KMS-11 (cell line): ENCODE results near the gene DENND4A.

ENCODE experiments used
- H2AFZ ChIP-seq: fragments of 200-600 bp; sonication (generic); 2 replicates; pipeline ENCODE4 v1.6.1; 2016; ENCODE audit warnings: antibody characterized with exemption, mixed run types, low read depth
- H3K27ac ChIP-seq: fragments of 200-600 bp; sonication (generic); 2 replicates; pipeline ENCODE4 v1.6.1; 2016; ENCODE audit warnings: mild to moderate bottlenecking, mixed run types
- H3K27me3 ChIP-seq: fragments of 200-600 bp; sonication (generic); 2 replicates; pipeline ENCODE4 v1.6.1; 2017; ENCODE audit warnings: mild to moderate bottlenecking, low read depth, mixed run types, moderate library complexity; ENCODE audit not compliant: insufficient read depth
- H3K36me3 ChIP-seq: fragments of 200-600 bp; sonication (generic); 2 replicates; pipeline ENCODE4 v1.6.1; 2017; ENCODE audit warnings: mild to moderate bottlenecking, mixed run types; ENCODE audit not compliant: insufficient read depth
- H3K4me1 ChIP-seq: fragments of 200-600 bp; sonication (generic); 2 replicates; pipeline ENCODE4 v1.6.1; 2016; ENCODE audit warnings: mild to moderate bottlenecking, low read depth, mixed run types; ENCODE audit not compliant: poor library complexity, severe bottlenecking
- H3K4me2 ChIP-seq: fragments of 200-600 bp; sonication (generic); 2 replicates; pipeline ENCODE4 v1.7.0; 2016; ENCODE audit warnings: mild to moderate bottlenecking, mixed run types
- H3K4me3 ChIP-seq: fragments of 200-600 bp; sonication (generic); IDR thresholded peaks from 2 replicates; pipeline ENCODE4 v1.6.1; 2017; ENCODE audit warnings: low read depth, low read length, mixed read lengths; ENCODE audit not compliant: insufficient read depth
- H3K79me2 ChIP-seq: fragments of 200-600 bp; sonication (generic); 2 replicates; pipeline ENCODE4 v1.6.1; 2016; ENCODE audit warnings: low read depth, mixed run types; ENCODE audit not compliant: insufficient read depth
- H3K9ac ChIP-seq: fragments of 200-600 bp; sonication (generic); 2 replicates; pipeline ENCODE4 v1.6.1; 2016; ENCODE audit warnings: mild to moderate bottlenecking, mixed run types
- H4K20me1 ChIP-seq: fragments of 200-600 bp; sonication (generic); 2 replicates; pipeline ENCODE4 v1.6.1; 2016; ENCODE audit warnings: mild to moderate bottlenecking, mixed run types; ENCODE audit not compliant: insufficient read depth
- TF ChIP-seq, protein P1 (sequence below): fragments of 200-600 bp; sonication (generic); conservative IDR thresholded peaks from 2 replicates; pipeline ENCODE4 v1.6.1; 2017; ENCODE audit warnings: low read depth, mild to moderate bottlenecking, antibody characterized with exemption, low read length, moderate library complexity, mixed read lengths

The DENND4A gene

DNA sequence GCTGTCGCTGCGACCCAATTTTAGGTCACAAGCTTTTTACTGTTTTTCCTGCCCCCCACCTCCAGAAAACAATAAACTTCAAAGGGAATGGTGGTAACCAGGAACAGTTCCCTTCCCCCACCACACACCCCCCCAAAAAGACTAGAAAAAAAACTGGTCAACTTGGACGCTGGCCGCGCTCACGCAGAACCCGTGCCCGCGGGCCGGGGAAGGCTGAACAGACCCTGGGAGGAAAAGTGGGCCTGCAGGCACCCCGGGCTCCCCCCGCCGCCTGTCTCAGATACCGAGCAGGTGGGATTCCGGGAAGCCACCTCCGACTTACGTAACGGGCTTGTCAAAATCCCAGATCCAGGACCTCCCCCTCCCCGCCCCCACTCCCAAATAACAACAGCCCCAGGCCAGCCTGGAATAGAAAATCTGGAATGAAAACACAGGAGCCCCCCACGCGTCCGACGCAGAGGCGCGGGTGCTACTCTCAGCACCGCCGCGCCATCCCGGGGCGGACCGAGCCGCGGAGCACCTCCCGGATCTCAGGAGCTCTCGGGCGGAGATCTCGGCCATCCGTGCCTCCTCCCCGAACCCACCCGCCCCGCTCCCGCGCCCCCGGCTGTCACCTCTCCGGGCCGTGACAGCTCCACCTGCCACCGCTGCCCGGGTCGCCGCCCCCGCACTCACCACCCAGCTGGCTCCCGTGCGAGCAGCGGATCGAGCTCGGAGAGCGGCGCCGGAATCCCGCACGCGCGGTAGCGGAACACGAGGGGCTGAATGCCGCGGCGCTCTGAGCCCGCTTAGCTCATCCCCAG is 557 bp downstream of the DENND4A start:
- peak overlapping the region; percentile 43 for H3K4me3 ChIP-seq
- peak overlapping the region; percentile 85 for H3K27ac ChIP-seq
- H3K27me3 ChIP-seq = no peaks in the 10 kb centered on the region
- TF ChIP-seq, protein P1, sequence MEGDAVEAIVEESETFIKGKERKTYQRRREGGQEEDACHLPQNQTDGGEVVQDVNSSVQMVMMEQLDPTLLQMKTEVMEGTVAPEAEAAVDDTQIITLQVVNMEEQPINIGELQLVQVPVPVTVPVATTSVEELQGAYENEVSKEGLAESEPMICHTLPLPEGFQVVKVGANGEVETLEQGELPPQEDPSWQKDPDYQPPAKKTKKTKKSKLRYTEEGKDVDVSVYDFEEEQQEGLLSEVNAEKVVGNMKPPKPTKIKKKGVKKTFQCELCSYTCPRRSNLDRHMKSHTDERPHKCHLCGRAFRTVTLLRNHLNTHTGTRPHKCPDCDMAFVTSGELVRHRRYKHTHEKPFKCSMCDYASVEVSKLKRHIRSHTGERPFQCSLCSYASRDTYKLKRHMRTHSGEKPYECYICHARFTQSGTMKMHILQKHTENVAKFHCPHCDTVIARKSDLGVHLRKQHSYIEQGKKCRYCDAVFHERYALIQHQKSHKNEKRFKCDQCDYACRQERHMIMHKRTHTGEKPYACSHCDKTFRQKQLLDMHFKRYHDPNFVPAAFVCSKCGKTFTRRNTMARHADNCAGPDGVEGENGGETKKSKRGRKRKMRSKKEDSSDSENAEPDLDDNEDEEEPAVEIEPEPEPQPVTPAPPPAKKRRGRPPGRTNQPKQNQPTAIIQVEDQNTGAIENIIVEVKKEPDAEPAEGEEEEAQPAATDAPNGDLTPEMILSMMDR = no peak
- peak overlapping the region; percentile 98 for H3K4me2 ChIP-seq
- no peaks in the 10 kb centered on the region for H3K36me3 ChIP-seq
- H3K9ac ChIP-seq = peak overlapping the region; percentile 84
- no peaks in the 10 kb centered on the region for H4K20me1 ChIP-seq
- H2AFZ ChIP-seq = peak overlapping the region; percentile 29; the same call in 1 of the 2 replicates
- peaks cover 60% of the 10 kb centered on the region for H3K79me2 ChIP-seq
- H3K4me1 ChIP-seq = peaks cover 69% of the 10 kb centered on the region

DNA sequence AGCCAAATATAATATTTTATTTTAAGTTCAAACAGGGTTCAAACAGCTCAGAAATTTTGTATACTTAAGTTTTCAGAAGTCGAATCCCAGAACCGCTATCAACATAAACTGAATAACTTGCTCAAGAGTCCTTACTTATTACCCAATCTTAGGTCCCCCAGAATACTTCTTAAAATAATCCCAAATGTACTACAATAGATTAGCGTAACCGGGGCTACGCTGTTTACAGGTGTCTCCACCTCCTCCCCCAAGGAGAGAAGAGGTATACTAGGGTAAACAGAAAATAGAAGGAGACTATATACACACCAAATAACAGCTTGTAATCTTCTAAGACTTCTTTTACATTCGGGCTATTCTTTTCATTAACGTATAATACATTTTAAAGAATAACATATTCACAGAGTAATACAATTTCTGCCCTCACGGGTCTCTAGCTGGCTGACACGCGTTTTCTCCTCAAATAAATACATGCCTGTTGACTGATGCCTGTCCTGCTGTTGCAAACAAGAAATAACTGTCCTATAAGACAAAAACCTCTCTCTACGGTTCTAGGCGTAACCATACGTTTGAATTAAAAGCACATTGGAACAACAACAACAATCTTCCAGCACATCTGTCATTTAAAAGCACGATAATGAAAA is 1.3 kb downstream of the DENND4A start:
- Histone ChIP-seq H3K4me2 (peak overlapping the region; percentile 98), H3K9ac (peak overlapping the region; percentile 84), H3K27ac (peak overlapping the region; percentile 85), H4K20me1 (no peaks in the 10 kb centered on the region), H2AFZ (peak overlapping the region; percentile 29; the same call in 1 of the 2 replicates), H3K4me1 (peaks cover 68% of the 10 kb centered on the region), H3K4me3 (peak overlapping the region; percentile 43), H3K79me2 (peaks cover 67% of the 10 kb centered on the region), H3K36me3 (no peaks in the 10 kb centered on the region), H3K27me3 (no peaks in the 10 kb centered on the region)
- TF ChIP-seq, protein P1 = no peak

DNA sequence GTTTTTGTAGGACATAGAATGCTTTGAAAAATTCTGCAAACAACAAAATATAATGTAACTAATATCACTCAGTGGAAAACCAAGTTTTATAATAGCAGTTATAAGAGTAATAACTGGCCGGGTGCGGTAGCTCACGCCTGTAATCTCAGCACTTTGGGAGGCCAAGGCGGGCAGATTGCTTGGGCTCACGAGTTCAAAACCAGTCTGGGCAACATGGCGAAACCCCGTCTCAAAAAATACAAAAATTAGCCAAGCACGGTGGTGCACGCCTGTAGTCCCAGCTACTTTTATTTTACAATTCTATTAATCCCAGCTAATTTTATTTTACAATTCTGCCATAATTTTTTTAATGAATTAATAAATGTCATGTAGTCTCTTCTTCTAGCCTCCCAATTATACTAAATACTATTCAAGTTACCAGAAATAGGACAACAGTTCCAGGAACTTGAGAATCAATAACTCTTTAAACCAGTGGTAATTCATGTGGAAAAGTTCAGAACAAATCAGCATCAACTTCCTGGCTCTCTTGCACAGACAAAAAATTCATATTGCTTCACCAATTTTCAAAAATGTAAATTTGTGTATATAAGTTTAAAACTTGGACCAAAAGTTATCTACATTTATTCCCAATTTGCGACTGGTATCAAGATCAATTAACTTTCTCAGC is 2.2 kb downstream of the DENND4A start:
- Histone ChIP-seq H3K27ac (peak overlapping the region; percentile 85; the same call in 1 of the 2 replicates), H2AFZ (no peak overlapping the region), H3K4me3 (no peak overlapping the region), H3K4me1 (peaks cover 65% of the 10 kb centered on the region), H3K4me2 (peak overlapping the region; percentile 98), H4K20me1 (no peaks in the 10 kb centered on the region), H3K36me3 (no peaks in the 10 kb centered on the region), H3K79me2 (peaks cover 74% of the 10 kb centered on the region), H3K27me3 (no peaks in the 10 kb centered on the region), H3K9ac (peak overlapping the region; percentile 84; the same call in 1 of the 2 replicates)
- TF ChIP-seq, protein P1 = no peak

DNA sequence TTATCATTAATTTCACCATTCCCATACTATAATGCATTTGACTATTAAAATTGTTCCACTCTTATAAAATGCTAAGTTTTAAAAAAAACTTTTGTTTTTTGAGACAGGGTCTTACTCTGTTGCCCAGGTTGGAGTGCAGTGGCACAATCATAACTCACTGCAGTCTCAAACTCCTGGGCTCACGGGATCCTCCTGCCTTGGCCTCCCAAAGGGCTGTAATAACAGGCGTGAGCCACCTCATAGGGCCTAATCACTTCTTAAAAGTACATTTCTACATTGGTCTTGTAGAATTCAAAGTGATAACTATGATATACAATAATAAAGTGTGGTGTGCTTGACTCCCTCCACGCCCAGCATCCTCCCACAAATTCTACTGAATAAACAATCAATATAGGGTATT is 3.0 kb downstream of the DENND4A start:
- no peaks in the 10 kb centered on the region for H3K27me3 ChIP-seq
- H3K27ac ChIP-seq = no peak overlapping the region
- H3K4me2 ChIP-seq = no peak overlapping the region; the same call in 1 of the 2 replicates
- no peak overlapping the region for H3K9ac ChIP-seq
- H3K36me3 ChIP-seq = no peaks in the 10 kb centered on the region
- H3K4me1 ChIP-seq = peaks cover 58% of the 10 kb centered on the region
- no peak overlapping the region for H3K4me3 ChIP-seq
- no peak overlapping the region for H2AFZ ChIP-seq
- peaks cover 82% of the 10 kb centered on the region for H3K79me2 ChIP-seq
- no peaks in the 10 kb centered on the region for H4K20me1 ChIP-seq
- TF ChIP-seq, protein P1 = no peak
